Activated B cell treated with CpG ODN at 0.5 μM for 24 hours (primary cell): ENCODE data around the gene PPIF. TPM values are rescaled to one million over a fixed set of nuclear protein-coding genes. Genes with fewer than 3 reads are reported as not detected.
"Not testable (repeated sequence)": the region's sequence is repeated elsewhere in the genome, so short reads cannot be mapped to it uniquely, and the experiment has no call there.

Experiments
- ATAC-seq: fragments of 200-7000 bp; cut with Tn5 transposase; one replicate; pipeline ENCODE4 v1.10.0; 2021; ENCODE audit warnings: low read depth, mild to moderate bottlenecking, moderate library complexity
- CTCF ChIA-PET: fragments of 350-600 bp; sonication (Branson Sonifier 250); formaldehyde crosslinking; loops from one replicate; lab custom pipeline; 2021; ENCODE audit warnings: antibody characterized with exemption; lab: Charles Lee
- POLR2A ChIA-PET: fragments of 350-600 bp; sonication (Branson Sonifier 250); formaldehyde crosslinking; loops from one replicate; lab custom pipeline; 2021; ENCODE audit warnings: antibody characterized with exemption; lab: Charles Lee
- DNase-seq: peaks from one replicate; pipeline ENCODE4 v3.0.0; 2022
- H3K27ac Mint-ChIP-seq: one replicate; pipeline ENCODE4 v1.8.0; 2020; ENCODE audit warnings: mixed read lengths
- H3K27me3 Mint-ChIP-seq: one replicate; pipeline ENCODE4 v1.8.0; 2021; ENCODE audit warnings: mixed read lengths
- H3K36me3 Mint-ChIP-seq: one replicate; pipeline ENCODE4 v1.8.0; 2021; ENCODE audit warnings: low read depth, mixed read lengths
- H3K4me1 Mint-ChIP-seq: one replicate; pipeline ENCODE4 v1.8.0; 2021; ENCODE audit warnings: mixed read lengths
- H3K4me3 Mint-ChIP-seq: one replicate; pipeline ENCODE4 v1.8.0; 2020; ENCODE audit warnings: mild to moderate bottlenecking, mixed read lengths
- H3K9me3 Mint-ChIP-seq: one replicate; pipeline ENCODE4 v1.8.0; 2020; ENCODE audit warnings: mixed read lengths
- CTCF ChIP-seq: fragments of 200-600 bp; IDR thresholded peaks from one replicate; pipeline ENCODE4 v1.8.0; 2022; ENCODE audit warnings: antibody characterized with exemption, mild to moderate bottlenecking
- intact Hi-C: fragments of 100-400 bp; cut with micrococcal nuclease; formaldehyde crosslinking; loops from one replicate; pipeline ENCODE4 v1.15.1; 2024
- total RNA-seq: library from RNA; stranded (reverse); gene quantifications from 2 replicates; pipeline ENCODE4 v1.2.3, GENCODE V29; 2022

The PPIF gene
- total RNA-seq, 1 donor from 2014 or later, result 72.5 TPM

- Mint-ChIP-seq H3K4me1 (peaks cover 24% of the 10 kb centered on the region), H3K27me3 (no peaks in the 10 kb centered on the region), H3K36me3 (no peaks in the 10 kb centered on the region), H3K9me3 (no peaks in the 10 kb centered on the region), H3K4me3 (peak overlapping the region; percentile 41), H3K27ac (peak overlapping the region; percentile 79)
- DNase-seq, result peak; percentile 57
- TF ChIP-seq CTCF, result no peak
- ChIA-PET CTCF (interaction anchor here (0.7 kb wide), 1 partner anchor 13 kb away, joined by 3 read pairs; no protein-coding TSS in a partner anchor), POLR2A (interaction anchor here (0.5 to 3.2 kb wide), 11 partner anchors 9 to 1301 kb away, joined by 3 to 34 read pairs (median 9); no protein-coding TSS in a partner anchor)
- intact Hi-C loops, result loop anchor here (1.0 to 5.0 kb wide), 7 partner anchors 15 to 1029 kb away; partner anchors contain the start of genes PPIF and ZMIZ1
- peak; percentile 93 for ATAC-seq
These were observed 15.6 kb upstream of the PPIF start for GRCh38 chr10:79331709-79332108.

GRCh38 chr10:79332610-79333315 is 14.5 kb upstream of the PPIF start:
- ChIA-PET POLR2A (interaction anchor here (2.3 to 3.2 kb wide), 2 partner anchors 16 kb away, joined by 6 to 15 read pairs; no protein-coding TSS in a partner anchor), CTCF (interaction anchor here (1.2 kb wide), 1 partner anchor 12 kb away, joined by 3 read pairs; no protein-coding TSS in a partner anchor)
- H3K4me1 Mint-ChIP-seq, result peaks cover 24% of the 10 kb centered on the region
- ATAC-seq, H3K27ac Mint-ChIP-seq, H3K9me3 Mint-ChIP-seq, H3K4me3 Mint-ChIP-seq, H3K27me3 Mint-ChIP-seq, DNase-seq, H3K36me3 Mint-ChIP-seq: not testable (repeated sequence)
- intact Hi-C loops, result loop anchor here (5.0 kb wide), 2 partner anchors 265 to 1030 kb away; partner anchors contain the start of gene ZMIZ1

GRCh38 chr10:79333513-79333912 is 13.8 kb upstream of the PPIF start:
- intact Hi-C loops, result loop anchor here (5.0 kb wide), 2 partner anchors 266 to 1031 kb away; partner anchors contain the start of gene ZMIZ1
- DNase-seq (no peak), ATAC-seq (no peak)
- Mint-ChIP-seq H3K36me3 (no peaks in the 10 kb centered on the region), H3K4me1 (peaks cover 24% of the 10 kb centered on the region), H3K9me3 (no peaks in the 10 kb centered on the region), H3K4me3 (no peak overlapping the region), H3K27me3 (no peaks in the 10 kb centered on the region), H3K27ac (no peak overlapping the region)
- POLR2A ChIA-PET, result interaction anchor here (2.3 to 3.2 kb wide), 2 partner anchors 15 to 16 kb away, joined by 6 to 15 read pairs; no protein-coding TSS in a partner anchor
- CTCF ChIA-PET, result interaction anchor here (1.2 kb wide), 1 partner anchor 11 kb away, joined by 3 read pairs; no protein-coding TSS in a partner anchor
- no peak for TF ChIP-seq CTCF

- ChIA-PET CTCF (no interaction called here), POLR2A (interaction anchor here (0.9 to 2.3 kb wide), 3 partner anchors 13 to 93 kb away, joined by 3 to 7 read pairs (median 6); partner anchors contain the start of gene PPIF)
- intact Hi-C loops, result loop anchor here (5.0 kb wide), 2 partner anchors 267 to 1032 kb away; partner anchors contain the start of gene ZMIZ1
- no peak for DNase-seq
- no peaks in the 10 kb centered on the region for H3K27me3 Mint-ChIP-seq
- no peak overlapping the region for H3K4me3 Mint-ChIP-seq
- no peaks in the 10 kb centered on the region for H3K36me3 Mint-ChIP-seq
- H3K27ac Mint-ChIP-seq, result peak overlapping the region; percentile 8
- H3K4me1 Mint-ChIP-seq, result peaks cover 21% of the 10 kb centered on the region
- no peak for ATAC-seq
- no peak for TF ChIP-seq CTCF
- H3K9me3 Mint-ChIP-seq, result no peaks in the 10 kb centered on the region
These were observed 12.7 kb upstream of the PPIF start for GRCh38 chr10:79334573-79334972.

- H3K27ac Mint-ChIP-seq, result no peak overlapping the region
- no peak for ATAC-seq
- TF ChIP-seq CTCF, result no peak
- H3K4me1 Mint-ChIP-seq, result peaks cover 20% of the 10 kb centered on the region
- H3K9me3 Mint-ChIP-seq, result no peaks in the 10 kb centered on the region
- ChIA-PET POLR2A (interaction anchor here (0.9 to 2.3 kb wide), 3 partner anchors 13 to 93 kb away, joined by 3 to 7 read pairs (median 6); partner anchors contain the start of gene PPIF), CTCF (no interaction called here)
- intact Hi-C loops, result no loop called here
- no peaks in the 10 kb centered on the region for H3K27me3 Mint-ChIP-seq
- H3K4me3 Mint-ChIP-seq, result no peak overlapping the region
- no peaks in the 10 kb centered on the region for H3K36me3 Mint-ChIP-seq
- no peak for DNase-seq
These were observed 12.2 kb upstream of the PPIF start for GRCh38 chr10:79335094-79335469.
